Measurements from ENCODE around the gene LCE2D.

Gene LCE2D

GRCh38 chr1:152697701-152698600 is 34.8 kb downstream of the LCE2D start, which contains the start of gene LCE2A:
TSS of gene LCE2A (plus strand) at chr1:152698345. CDS start at chr1:152698902, 557 bp downstream.
- no peak within 1 kb of the TSS for H3K4me3 ChIP-seq (ENCODE audit: low read depth, low read length)
- no peak for DNase-seq (ENCODE audit: low read depth)
- no peak for TF ChIP-seq CTCF (IDR thresholded peaks at IDR 0.05; ENCODE audit: control insufficient read depth, extremely low read depth, insufficient read depth)

GRCh38 chr1:152699746-152700145 is 36.6 kb downstream of the LCE2D start:
- H3K4me3 ChIP-seq (ENCODE audit: low read depth, low read length): no peak overlapping the region
- no peak for TF ChIP-seq CTCF (IDR thresholded peaks at IDR 0.05; ENCODE audit: control insufficient read depth, extremely low read depth, insufficient read depth)
- no peak for DNase-seq (ENCODE audit: low read depth)

GRCh38 chr1:152707860-152708259 is 44.7 kb downstream of the LCE2D start, which contains the start of gene LCE4A:
TSS of gene LCE4A (plus strand) at chr1:152708160. CDS start at chr1:152709076, 916 bp downstream.
- no peak for TF ChIP-seq CTCF (IDR thresholded peaks at IDR 0.05; ENCODE audit: control insufficient read depth, extremely low read depth, insufficient read depth)
- DNase-seq (ENCODE audit: low read depth): no peak
- no peak within 1 kb of the TSS for H3K4me3 ChIP-seq (ENCODE audit: low read depth, low read length)

Data from LNCaP clone FGC (cell line).